ENCODE data around the gene ITSN2. TPM values are rescaled to one million over a fixed set of nuclear protein-coding genes. Genes with fewer than 3 reads are reported as not detected.

ITSN2 gene
- polyA plus RNA-seq, 1 experiment, result 27.3 TPM

DNA sequence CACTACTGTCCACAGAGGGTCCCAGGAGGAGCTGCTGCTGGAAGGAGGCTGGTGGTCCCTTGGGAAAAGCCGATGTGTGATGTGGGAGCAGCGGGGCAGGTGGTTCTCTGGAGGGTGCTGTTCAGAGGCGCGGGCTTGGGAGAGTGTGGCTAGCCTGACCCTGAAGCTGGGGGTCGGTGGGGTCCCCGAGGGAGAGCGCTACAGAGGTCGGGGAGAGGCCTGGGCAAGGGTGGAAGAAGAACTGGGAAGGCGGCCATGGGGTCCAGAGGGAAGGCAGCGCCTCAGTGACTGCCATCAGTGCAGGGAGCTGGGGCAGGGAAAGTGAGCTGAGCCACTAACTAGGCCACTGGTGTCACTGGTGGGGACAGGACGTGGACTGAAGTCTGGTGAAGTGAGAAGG, 153.0 kb downstream of the ITSN2 start:
- no peak for DNase-seq (ENCODE audit: low read depth, low spot score)

DNA sequence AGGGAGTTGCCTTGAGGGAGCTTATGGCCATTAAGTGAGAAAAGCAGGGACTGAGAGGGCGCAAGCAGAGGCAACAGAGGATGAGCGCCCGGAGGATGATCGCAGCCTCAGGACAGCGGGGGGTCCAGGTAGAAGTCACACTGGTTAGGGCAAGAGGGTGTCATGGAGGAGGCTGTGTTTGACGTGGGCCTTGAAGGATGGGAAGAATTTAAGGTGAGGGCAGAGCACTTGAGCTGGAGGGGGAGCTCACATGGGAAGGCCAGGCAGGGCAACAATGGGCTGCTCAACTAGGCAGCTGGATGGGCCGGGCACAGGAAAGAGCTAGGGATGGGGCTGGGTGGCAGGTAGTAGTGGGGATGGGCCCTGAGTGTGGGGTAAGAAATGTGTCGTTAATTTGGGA, 153.6 kb downstream of the ITSN2 start:
- H3K27me3 ChIP-seq (ENCODE audit: control insufficient read depth, insufficient read depth, low read length), result no peaks in the 10 kb centered on the region
- no peak overlapping the region for H3K27ac ChIP-seq (ENCODE audit: low read depth, low read length)
- no peak overlapping the region for H3K4me3 ChIP-seq (ENCODE audit: low read depth, low read length)
- DNase-seq (ENCODE audit: low read depth, low spot score), result no peak
- H3K9me3 ChIP-seq (ENCODE audit: control insufficient read depth, insufficient read depth, low read length), result no peaks in the 10 kb centered on the region
- POLR2A ChIA-PET, result no interaction called here
- CTCF ChIA-PET, result no interaction called here
- TF ChIP-seq, protein P1, sequence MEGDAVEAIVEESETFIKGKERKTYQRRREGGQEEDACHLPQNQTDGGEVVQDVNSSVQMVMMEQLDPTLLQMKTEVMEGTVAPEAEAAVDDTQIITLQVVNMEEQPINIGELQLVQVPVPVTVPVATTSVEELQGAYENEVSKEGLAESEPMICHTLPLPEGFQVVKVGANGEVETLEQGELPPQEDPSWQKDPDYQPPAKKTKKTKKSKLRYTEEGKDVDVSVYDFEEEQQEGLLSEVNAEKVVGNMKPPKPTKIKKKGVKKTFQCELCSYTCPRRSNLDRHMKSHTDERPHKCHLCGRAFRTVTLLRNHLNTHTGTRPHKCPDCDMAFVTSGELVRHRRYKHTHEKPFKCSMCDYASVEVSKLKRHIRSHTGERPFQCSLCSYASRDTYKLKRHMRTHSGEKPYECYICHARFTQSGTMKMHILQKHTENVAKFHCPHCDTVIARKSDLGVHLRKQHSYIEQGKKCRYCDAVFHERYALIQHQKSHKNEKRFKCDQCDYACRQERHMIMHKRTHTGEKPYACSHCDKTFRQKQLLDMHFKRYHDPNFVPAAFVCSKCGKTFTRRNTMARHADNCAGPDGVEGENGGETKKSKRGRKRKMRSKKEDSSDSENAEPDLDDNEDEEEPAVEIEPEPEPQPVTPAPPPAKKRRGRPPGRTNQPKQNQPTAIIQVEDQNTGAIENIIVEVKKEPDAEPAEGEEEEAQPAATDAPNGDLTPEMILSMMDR (IDR thresholded peaks at IDR 0.05; ENCODE audit: low read depth, low read length), result no peak

More for the DNA sequence above, 153.0 kb downstream of the ITSN2 start:
- POLR2A ChIA-PET, result no interaction called here
- Histone ChIP-seq H3K9me3 (ENCODE audit: control insufficient read depth, insufficient read depth, low read length) (no peaks in the 10 kb centered on the region), H3K4me3 (ENCODE audit: low read depth, low read length) (no peak overlapping the region), H3K27me3 (ENCODE audit: control insufficient read depth, insufficient read depth, low read length) (no peaks in the 10 kb centered on the region), H3K27ac (ENCODE audit: low read depth, low read length) (no peak overlapping the region)
- TF ChIP-seq, protein P1 (IDR thresholded peaks at IDR 0.05; ENCODE audit: low read depth, low read length), result no peak
- CTCF ChIA-PET, result no interaction called here

DNA sequence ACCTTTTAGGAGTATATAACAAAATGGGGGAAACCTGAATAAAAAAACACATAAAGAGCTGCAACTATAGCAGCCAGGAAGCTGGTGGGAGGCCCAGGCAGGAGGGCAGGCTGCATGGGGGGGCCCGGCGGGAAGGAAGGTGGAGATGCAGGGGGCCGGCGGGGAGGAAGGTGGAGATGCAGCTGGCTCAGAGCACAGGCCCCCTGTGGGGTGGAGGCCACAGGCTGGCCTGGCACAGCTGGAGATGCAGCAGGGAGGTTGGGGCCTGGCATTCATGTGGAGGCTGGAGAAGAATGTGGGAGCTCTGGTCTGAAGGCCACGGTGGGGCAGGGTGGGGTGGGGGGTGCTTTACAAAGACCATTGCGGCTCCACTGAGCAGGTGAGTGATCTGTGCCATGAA, 154.1 kb downstream of the ITSN2 start:
- no peak overlapping the region for H3K27ac ChIP-seq (ENCODE audit: low read depth, low read length)
- no peak for DNase-seq (ENCODE audit: low read depth, low spot score)
- ChIA-PET CTCF (no interaction called here), POLR2A (no interaction called here)
- H3K9me3 ChIP-seq (ENCODE audit: control insufficient read depth, insufficient read depth, low read length), result no peaks in the 10 kb centered on the region
- no peak overlapping the region for H3K4me3 ChIP-seq (ENCODE audit: low read depth, low read length)
- TF ChIP-seq, protein P1 (IDR thresholded peaks at IDR 0.05; ENCODE audit: low read depth, low read length), result no peak
- H3K27me3 ChIP-seq (ENCODE audit: control insufficient read depth, insufficient read depth, low read length), result no peaks in the 10 kb centered on the region

DNA sequence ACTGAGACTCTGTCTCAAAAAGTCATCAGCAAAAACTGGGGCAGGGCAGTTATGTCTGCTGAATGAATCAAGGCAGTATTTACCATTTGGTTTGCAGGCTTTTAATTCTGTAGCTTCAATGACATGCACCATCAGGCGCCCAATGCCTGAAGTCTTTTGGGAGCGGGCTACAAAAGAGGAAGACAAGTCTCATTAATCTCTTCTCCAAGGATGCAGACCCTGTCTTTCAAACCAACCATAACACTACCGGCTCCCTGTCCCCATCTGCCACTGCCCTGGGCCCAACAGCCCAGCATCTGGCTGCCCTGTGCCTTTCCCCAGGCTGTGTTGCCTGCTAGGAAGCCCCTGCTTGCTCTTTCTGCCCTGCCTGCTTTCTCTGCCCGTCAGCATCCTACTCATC, 155.2 kb downstream of the ITSN2 start:
- POLR2A ChIA-PET, result no interaction called here

DNA sequence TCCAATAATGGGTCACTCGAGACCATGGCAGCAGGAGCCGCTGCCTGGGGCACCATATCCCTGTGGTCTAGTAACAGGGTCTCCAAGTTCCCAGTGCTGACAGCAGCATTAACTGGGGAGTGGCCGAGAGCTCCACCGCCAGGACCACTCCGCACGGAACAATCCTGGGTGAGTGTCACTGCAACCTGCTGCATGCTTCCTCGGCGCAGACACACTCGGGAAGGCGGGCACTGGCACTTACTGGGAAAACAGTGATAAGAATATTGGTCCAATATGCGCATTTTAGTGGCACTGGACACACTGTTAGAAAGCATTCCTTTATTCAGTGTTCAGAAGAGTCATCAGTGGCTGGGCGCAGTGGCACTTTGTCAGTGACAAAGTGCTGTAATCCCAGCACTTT, 155.8 kb downstream of the ITSN2 start:
- no peak for DNase-seq (ENCODE audit: low read depth, low spot score)
- TF ChIP-seq, protein P1 (IDR thresholded peaks at IDR 0.05; ENCODE audit: low read depth, low read length), result no peak
- Histone ChIP-seq H3K9me3 (ENCODE audit: control insufficient read depth, insufficient read depth, low read length) (no peaks in the 10 kb centered on the region), H3K27ac (ENCODE audit: low read depth, low read length) (no peak overlapping the region), H3K27me3 (ENCODE audit: control insufficient read depth, insufficient read depth, low read length) (no peaks in the 10 kb centered on the region), H3K4me3 (ENCODE audit: low read depth, low read length) (no peak overlapping the region)
- ChIA-PET POLR2A (no interaction called here), CTCF (no interaction called here)

More for the DNA sequence above, 155.2 kb downstream of the ITSN2 start:
- Histone ChIP-seq H3K9me3 (ENCODE audit: control insufficient read depth, insufficient read depth, low read length) (no peaks in the 10 kb centered on the region), H3K27ac (ENCODE audit: low read depth, low read length) (no peak overlapping the region), H3K4me3 (ENCODE audit: low read depth, low read length) (no peak overlapping the region), H3K27me3 (ENCODE audit: control insufficient read depth, insufficient read depth, low read length) (no peaks in the 10 kb centered on the region)
- TF ChIP-seq, protein P1 (IDR thresholded peaks at IDR 0.05; ENCODE audit: low read depth, low read length), result no peak
- CTCF ChIA-PET, result no interaction called here
- DNase-seq (ENCODE audit: low read depth, low spot score), result no peak
